GM19397 (cell line): ENCODE data around the gene DLGAP3.

Experiments
- ATAC-seq: cut with Tn5 transposase; IDR thresholded peaks from one replicate; pipeline ENCODE4 v1.9.1; 2021; ENCODE audit warnings: mild to moderate bottlenecking, moderate library complexity; ENCODE audit not compliant: unreplicated experiment

DLGAP3 gene

GRCh38 chr1:34928699-34929496 is 552 bp downstream of the DLGAP3 start:
- ATAC-seq = no peak

GRCh38 chr1:34928066-34928696 is 1.3 kb downstream of the DLGAP3 start:
- no peak for ATAC-seq

- ATAC-seq = no peak
Observed at GRCh38 chr1:34927316-34927715, 2.1 kb downstream of the DLGAP3 start.

GRCh38 chr1:34926894-34927293 is 2.6 kb downstream of the DLGAP3 start:
- no peak for ATAC-seq

- no peak for ATAC-seq
Observed at GRCh38 chr1:34926156-34926555, 3.3 kb downstream of the DLGAP3 start.

GRCh38 chr1:34925730-34926129 is 3.7 kb downstream of the DLGAP3 start:
- ATAC-seq = no peak

- no peak for ATAC-seq
Observed at GRCh38 chr1:34924759-34925555, 4.5 kb downstream of the DLGAP3 start.

GRCh38 chr1:34923490-34923889 is 6.0 kb downstream of the DLGAP3 start:
- no peak for ATAC-seq

- no peak for ATAC-seq
Observed at GRCh38 chr1:34918977-34919561, 10.4 kb downstream of the DLGAP3 start.

- ATAC-seq = no peak
Observed at GRCh38 chr1:34918386-34918976, 11.0 kb downstream of the DLGAP3 start.

GRCh38 chr1:34917017-34917416 is 12.4 kb downstream of the DLGAP3 start:
- ATAC-seq = no peak

- ATAC-seq = no peak
Observed at GRCh38 chr1:34916104-34916503, 13.3 kb downstream of the DLGAP3 start.

GRCh38 chr1:34915521-34915920 is 13.9 kb downstream of the DLGAP3 start:
- ATAC-seq = no peak

- no peak for ATAC-seq
Observed at GRCh38 chr1:34914958-34915357, 14.5 kb downstream of the DLGAP3 start.

GRCh38 chr1:34911465-34911864 is 18.0 kb downstream of the DLGAP3 start:
- ATAC-seq = no peak

- ATAC-seq = no peak
Observed at GRCh38 chr1:34910425-34910824, 19.0 kb downstream of the DLGAP3 start.

GRCh38 chr1:34908369-34908768 is 21.1 kb downstream of the DLGAP3 start:
- ATAC-seq = no peak

GRCh38 chr1:34907487-34908090 is 21.9 kb downstream of the DLGAP3 start:
- no peak for ATAC-seq

GRCh38 chr1:34906756-34907155 is 22.7 kb downstream of the DLGAP3 start:
- ATAC-seq = no peak

- ATAC-seq = no peak
Observed at GRCh38 chr1:34906222-34906621, 23.2 kb downstream of the DLGAP3 start.

- no peak for ATAC-seq
Observed at GRCh38 chr1:34905098-34905459, 24.4 kb downstream of the DLGAP3 start.
